Spleen (tissue), 7 donors: ENCODE data around the gene TACR1.

Experiments
- CTCF ChIP-seq, 11 experiments: fragments of 200-600 bp in 7 of 11; fragments of 450-650 bp in 4 of 11; sonication (generic) in 4 of 11; IDR thresholded peaks in 8 of 11; conservative IDR thresholded peaks in 3 of 11; 1 replicate in 7 of 11; 2 replicates in 4 of 11; pipeline versions ENCODE4 v1.4.0 to v1.8.0; 2016 to 2021; ENCODE audit warnings: antibody characterized with exemption in 11 of 11, inconsistent platforms in 4 of 11, mild to moderate bottlenecking in 1 of 11
- POLR2A ChIP-seq, 3 donors: fragments of 450-650 bp; IDR thresholded peaks; one replicate each; pipeline ENCODE4 v1.5.1; 2017; ENCODE audit warnings: antibody characterized with exemption in 3 of 3, mild to moderate bottlenecking in 1 of 3
- POLR2AphosphoS5 ChIP-seq, 3 donors: sonication (generic); formaldehyde crosslinking; IDR thresholded peaks; one replicate each; pipeline ENCODE4 v1.5.1; 2017; ENCODE audit warnings: antibody characterized with exemption in 3 of 3
- donor health status: DM: no; HTN: no; CAD: no; lungs with moderate emphysema.
- donor health status: DM: no; HTN: no; CAD: no.
- donor health status: DM: no; HTN: no; CAD: no.

- TF ChIP-seq CTCF (IDR thresholded peaks at IDR 0.05 in 8 of 11, conservative IDR thresholded peaks at IDR 0.05 in 3 of 11) (no peak), POLR2AphosphoS5 (IDR thresholded peaks at IDR 0.05) (no peak), POLR2A (IDR thresholded peaks at IDR 0.05) (no peak)
Observed at GRCh38 chr2:75074228-75074627, 125.1 kb downstream of the TACR1 start.
